ENCODE results near the gene JAK1.

JAK1 gene

GRCh38 chr1:64986903-64987871 is 20.8 kb upstream of the JAK1 start:
- Histone ChIP-seq H3K9me3 (ENCODE audit: control insufficient read depth, insufficient read depth, low read length) (no peaks in the 10 kb centered on the region), H3K36me3 (ENCODE audit: insufficient read depth, low read length) (no peaks in the 10 kb centered on the region), H3K9ac (ENCODE audit: low read depth, low read length) (no peak overlapping the region), H3K4me1 (ENCODE audit: insufficient read depth, low read length) (no peaks in the 10 kb centered on the region; the same call in 1 of the 2 replicates)

- no peaks in the 10 kb centered on the region for H3K9me3 ChIP-seq (ENCODE audit: control insufficient read depth, insufficient read depth, low read length)
- H3K4me1 ChIP-seq (ENCODE audit: insufficient read depth, low read length), result peaks cover 4% of the 10 kb centered on the region
- no peaks in the 10 kb centered on the region for H3K36me3 ChIP-seq (ENCODE audit: insufficient read depth, low read length)
- no peak overlapping the region for H3K9ac ChIP-seq (ENCODE audit: low read depth, low read length)
Measured at GRCh38 chr1:64984737-64985136, 18.4 kb upstream of the JAK1 start.

GRCh38 chr1:64984106-64984505 is 17.8 kb upstream of the JAK1 start:
- Histone ChIP-seq H3K4me1 (ENCODE audit: insufficient read depth, low read length) (peaks cover 4% of the 10 kb centered on the region), H3K9me3 (ENCODE audit: control insufficient read depth, insufficient read depth, low read length) (no peaks in the 10 kb centered on the region), H3K36me3 (ENCODE audit: insufficient read depth, low read length) (no peaks in the 10 kb centered on the region), H3K9ac (ENCODE audit: low read depth, low read length) (no peak overlapping the region)

GRCh38 chr1:64983110-64983509 is 16.8 kb upstream of the JAK1 start:
- Histone ChIP-seq H3K36me3 (ENCODE audit: insufficient read depth, low read length) (no peaks in the 10 kb centered on the region), H3K4me1 (ENCODE audit: insufficient read depth, low read length) (peaks cover 4% of the 10 kb centered on the region), H3K9ac (ENCODE audit: low read depth, low read length) (no peak overlapping the region)

GRCh38 chr1:64981601-64982533 is 15.5 kb upstream of the JAK1 start:
- Histone ChIP-seq H3K36me3 (ENCODE audit: insufficient read depth, low read length) (no peaks in the 10 kb centered on the region), H3K9ac (ENCODE audit: low read depth, low read length) (no peak overlapping the region), H3K9me3 (ENCODE audit: control insufficient read depth, insufficient read depth, low read length) (no peaks in the 10 kb centered on the region), H3K4me1 (ENCODE audit: insufficient read depth, low read length) (peaks cover 4% of the 10 kb centered on the region; the same call in 1 of the 2 replicates)

More at GRCh38 chr1:64983110-64983509, 16.8 kb upstream of the JAK1 start:
- no peaks in the 10 kb centered on the region for H3K9me3 ChIP-seq (ENCODE audit: control insufficient read depth, insufficient read depth, low read length)

GRCh38 chr1:64980745-64981600 is 14.6 kb upstream of the JAK1 start:
- peaks cover 4% of the 10 kb centered on the region; the same call in 1 of the 2 replicates for H3K4me1 ChIP-seq (ENCODE audit: insufficient read depth, low read length)
- no peaks in the 10 kb centered on the region for H3K9me3 ChIP-seq (ENCODE audit: control insufficient read depth, insufficient read depth, low read length)
- H3K9ac ChIP-seq (ENCODE audit: low read depth, low read length), result no peak overlapping the region
- no peaks in the 10 kb centered on the region for H3K36me3 ChIP-seq (ENCODE audit: insufficient read depth, low read length)

- Histone ChIP-seq H3K36me3 (ENCODE audit: insufficient read depth, low read length) (no peaks in the 10 kb centered on the region), H3K4me1 (ENCODE audit: insufficient read depth, low read length) (peaks cover 11% of the 10 kb centered on the region), H3K9me3 (ENCODE audit: control insufficient read depth, insufficient read depth, low read length) (no peaks in the 10 kb centered on the region), H3K9ac (ENCODE audit: low read depth, low read length) (no peak overlapping the region)
Measured at GRCh38 chr1:64979358-64979757, 13.0 kb upstream of the JAK1 start.

- Histone ChIP-seq H3K4me1 (ENCODE audit: insufficient read depth, low read length) (peaks cover 7% of the 10 kb centered on the region; the same call in 1 of the 2 replicates), H3K9ac (ENCODE audit: low read depth, low read length) (no peak overlapping the region), H3K9me3 (ENCODE audit: control insufficient read depth, insufficient read depth, low read length) (no peaks in the 10 kb centered on the region), H3K36me3 (ENCODE audit: insufficient read depth, low read length) (no peaks in the 10 kb centered on the region)
Measured at GRCh38 chr1:64976361-64976760, 10.0 kb upstream of the JAK1 start.

GRCh38 chr1:64975740-64976139 is 9.4 kb upstream of the JAK1 start:
- Histone ChIP-seq H3K9me3 (ENCODE audit: control insufficient read depth, insufficient read depth, low read length) (no peaks in the 10 kb centered on the region), H3K4me1 (ENCODE audit: insufficient read depth, low read length) (peaks cover 7% of the 10 kb centered on the region; the same call in 1 of the 2 replicates), H3K9ac (ENCODE audit: low read depth, low read length) (no peak overlapping the region), H3K36me3 (ENCODE audit: insufficient read depth, low read length) (no peaks in the 10 kb centered on the region)

- peaks cover 7% of the 10 kb centered on the region; the same call in 1 of the 2 replicates for H3K4me1 ChIP-seq (ENCODE audit: insufficient read depth, low read length)
- H3K9ac ChIP-seq (ENCODE audit: low read depth, low read length), result no peak overlapping the region
- H3K36me3 ChIP-seq (ENCODE audit: insufficient read depth, low read length), result no peaks in the 10 kb centered on the region
- no peaks in the 10 kb centered on the region for H3K9me3 ChIP-seq (ENCODE audit: control insufficient read depth, insufficient read depth, low read length)
Measured at GRCh38 chr1:64975127-64975526, 8.8 kb upstream of the JAK1 start.

GRCh38 chr1:64974288-64974825 is 8.0 kb upstream of the JAK1 start:
- Histone ChIP-seq H3K9me3 (ENCODE audit: control insufficient read depth, insufficient read depth, low read length) (no peaks in the 10 kb centered on the region), H3K9ac (ENCODE audit: low read depth, low read length) (no peak overlapping the region), H3K36me3 (ENCODE audit: insufficient read depth, low read length) (no peaks in the 10 kb centered on the region), H3K4me1 (ENCODE audit: insufficient read depth, low read length) (peaks cover 7% of the 10 kb centered on the region; the same call in 1 of the 2 replicates)

- Histone ChIP-seq H3K9ac (ENCODE audit: low read depth, low read length) (no peak overlapping the region), H3K4me1 (ENCODE audit: insufficient read depth, low read length) (peaks cover 7% of the 10 kb centered on the region; the same call in 1 of the 2 replicates), H3K36me3 (ENCODE audit: insufficient read depth, low read length) (no peaks in the 10 kb centered on the region), H3K9me3 (ENCODE audit: control insufficient read depth, insufficient read depth, low read length) (no peaks in the 10 kb centered on the region)
Measured at GRCh38 chr1:64973061-64973647, 6.8 kb upstream of the JAK1 start.
